ENCODE results near the gene MBNL1.

MBNL1 gene

DNA sequence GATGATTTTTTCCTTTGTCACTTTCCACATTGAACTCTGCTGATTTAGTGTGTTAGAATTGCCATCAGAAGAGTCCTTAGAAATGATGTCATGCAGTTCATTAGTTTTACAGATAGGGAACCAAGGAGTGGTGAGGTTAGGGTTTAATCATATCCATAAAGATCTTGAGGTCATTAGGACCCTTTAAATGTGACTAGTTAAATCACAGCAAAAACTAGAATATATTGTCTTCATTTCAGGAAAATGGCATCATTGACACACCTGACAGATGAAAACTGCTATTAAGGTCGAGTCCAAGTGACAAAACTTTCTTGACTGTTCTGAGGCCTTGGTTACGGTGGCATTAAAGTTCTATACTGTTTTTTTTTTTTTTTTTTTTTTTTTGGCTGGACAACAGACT is 50.5 kb downstream of the MBNL1 start:
- no peak for DNase-seq (ENCODE audit: low spot score)
- TF ChIP-seq, protein P1, sequence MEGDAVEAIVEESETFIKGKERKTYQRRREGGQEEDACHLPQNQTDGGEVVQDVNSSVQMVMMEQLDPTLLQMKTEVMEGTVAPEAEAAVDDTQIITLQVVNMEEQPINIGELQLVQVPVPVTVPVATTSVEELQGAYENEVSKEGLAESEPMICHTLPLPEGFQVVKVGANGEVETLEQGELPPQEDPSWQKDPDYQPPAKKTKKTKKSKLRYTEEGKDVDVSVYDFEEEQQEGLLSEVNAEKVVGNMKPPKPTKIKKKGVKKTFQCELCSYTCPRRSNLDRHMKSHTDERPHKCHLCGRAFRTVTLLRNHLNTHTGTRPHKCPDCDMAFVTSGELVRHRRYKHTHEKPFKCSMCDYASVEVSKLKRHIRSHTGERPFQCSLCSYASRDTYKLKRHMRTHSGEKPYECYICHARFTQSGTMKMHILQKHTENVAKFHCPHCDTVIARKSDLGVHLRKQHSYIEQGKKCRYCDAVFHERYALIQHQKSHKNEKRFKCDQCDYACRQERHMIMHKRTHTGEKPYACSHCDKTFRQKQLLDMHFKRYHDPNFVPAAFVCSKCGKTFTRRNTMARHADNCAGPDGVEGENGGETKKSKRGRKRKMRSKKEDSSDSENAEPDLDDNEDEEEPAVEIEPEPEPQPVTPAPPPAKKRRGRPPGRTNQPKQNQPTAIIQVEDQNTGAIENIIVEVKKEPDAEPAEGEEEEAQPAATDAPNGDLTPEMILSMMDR (IDR thresholded peaks at IDR 0.05; ENCODE audit: extremely low read depth, missing control alignments) = no peak

DNA sequence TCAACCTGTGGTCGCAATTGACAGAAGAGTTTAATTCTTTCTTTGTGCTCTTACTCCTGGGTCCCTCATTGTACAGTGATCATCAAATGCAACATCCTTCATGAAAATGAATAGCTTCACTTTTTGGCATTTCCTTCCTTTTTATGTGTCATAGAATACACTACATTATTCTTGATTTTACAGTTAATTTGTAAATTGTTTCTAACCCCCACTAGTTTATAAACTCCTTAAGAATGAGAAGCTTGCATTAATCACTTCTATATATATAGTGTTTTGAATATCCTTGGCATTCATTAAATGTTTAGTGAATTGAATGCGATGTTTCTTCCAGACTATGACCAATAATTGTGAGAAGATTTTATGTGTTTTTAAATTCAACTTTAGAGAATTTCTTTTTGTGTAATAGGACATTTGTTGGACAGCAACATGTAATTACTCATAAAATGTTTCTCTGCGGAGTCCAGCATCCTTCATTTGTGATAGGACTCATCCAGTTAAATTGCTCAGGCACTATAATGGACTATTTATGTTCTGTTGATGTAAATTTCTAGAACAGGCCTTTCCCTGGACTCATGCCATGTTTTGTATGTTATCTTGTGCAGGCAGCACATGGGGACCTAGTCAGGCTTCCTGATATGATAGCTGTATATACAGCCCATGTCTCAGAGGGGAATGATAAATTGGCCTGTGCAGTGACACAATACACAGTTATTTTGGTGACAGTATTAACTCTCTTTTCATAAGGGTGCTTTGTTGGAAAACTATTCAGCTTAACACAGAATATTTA is 51.3 kb downstream of the MBNL1 start:
- TF ChIP-seq, protein P1 (IDR thresholded peaks at IDR 0.05; ENCODE audit: extremely low read depth, missing control alignments) = no peak
- DNase-seq (ENCODE audit: low spot score) = no peak

DNA sequence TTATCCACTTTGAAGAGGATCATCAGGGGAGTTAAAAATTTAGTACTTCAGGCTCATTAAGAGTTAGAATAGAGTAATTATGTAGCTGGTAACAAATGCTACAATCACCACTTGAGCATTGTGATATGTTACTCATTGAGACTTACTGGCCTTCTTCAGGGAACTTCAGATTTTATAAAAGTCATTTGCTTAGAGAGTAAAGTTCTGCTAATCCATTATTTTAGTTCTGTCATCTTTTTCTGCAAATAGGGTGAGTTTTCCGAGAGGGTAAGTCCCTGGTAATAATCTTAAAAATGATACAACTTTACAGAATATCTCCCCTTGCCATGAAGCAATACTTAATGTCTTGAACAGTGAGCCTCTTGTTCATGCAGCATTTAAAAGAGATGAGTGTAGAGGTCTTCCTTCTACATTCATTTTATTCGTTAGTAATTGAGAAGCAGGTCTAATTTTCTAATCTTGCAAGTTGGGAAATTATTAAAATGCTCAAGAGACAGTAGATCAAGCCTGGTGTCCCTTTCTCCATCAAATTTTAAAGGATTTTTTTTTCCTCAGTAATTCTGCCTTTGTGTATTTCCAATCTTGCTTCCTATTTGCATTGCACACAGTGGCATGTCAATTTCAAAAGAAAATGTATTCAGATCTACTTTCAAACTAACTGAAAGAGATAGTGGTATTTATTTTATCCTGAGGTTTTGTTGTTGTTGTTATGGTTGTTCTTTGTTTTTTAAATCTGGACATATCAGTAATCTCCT is 52.6 kb downstream of the MBNL1 start:
- no peak for DNase-seq (ENCODE audit: low spot score)
- TF ChIP-seq, protein P1 (IDR thresholded peaks at IDR 0.05; ENCODE audit: extremely low read depth, missing control alignments) = no peak

DNA sequence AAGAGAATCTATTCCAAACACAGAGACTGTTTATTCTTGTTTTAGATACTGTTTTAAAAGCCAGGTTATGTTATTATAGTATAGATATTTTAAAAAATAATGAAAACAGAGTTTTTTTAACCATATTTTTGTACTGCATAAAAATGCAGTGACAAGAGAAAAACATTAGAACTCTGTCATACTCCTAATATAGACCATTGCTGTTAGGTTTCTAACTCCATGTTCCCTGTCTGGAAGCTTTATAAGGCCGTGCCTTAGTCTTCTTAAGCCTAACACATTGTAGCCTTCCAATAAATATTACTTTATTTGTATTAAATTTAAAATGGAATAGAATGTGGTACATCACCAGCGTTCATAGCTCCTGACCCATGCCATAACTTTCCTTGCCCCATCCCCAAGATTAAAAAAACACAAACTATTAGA is 53.2 kb downstream of the MBNL1 start:
- TF ChIP-seq, protein P1 (IDR thresholded peaks at IDR 0.05; ENCODE audit: extremely low read depth, missing control alignments) = no peak
- no peak for DNase-seq (ENCODE audit: low spot score)

DNA sequence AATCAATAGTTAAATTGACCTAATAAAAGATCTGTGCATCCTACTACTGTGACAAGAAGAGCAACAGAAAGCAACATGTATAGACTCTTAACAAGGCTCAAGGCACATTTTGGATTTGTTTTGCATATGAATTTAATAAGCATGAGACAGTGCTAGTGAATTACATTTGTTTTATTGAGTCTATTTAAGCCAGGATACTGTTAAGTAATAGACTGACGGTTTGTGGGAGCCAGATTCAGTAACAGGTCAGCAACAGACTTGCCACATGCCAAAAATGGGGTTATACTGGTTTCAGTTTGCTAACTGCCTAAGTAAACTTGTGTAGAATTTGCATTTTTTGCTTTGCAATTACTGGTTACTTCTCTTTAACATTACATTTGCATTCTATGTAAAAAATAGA is 54.0 kb downstream of the MBNL1 start:
- DNase-seq (ENCODE audit: low spot score) = peak; percentile 13
- TF ChIP-seq, protein P1 (IDR thresholded peaks at IDR 0.05; ENCODE audit: extremely low read depth, missing control alignments) = no peak

DNA sequence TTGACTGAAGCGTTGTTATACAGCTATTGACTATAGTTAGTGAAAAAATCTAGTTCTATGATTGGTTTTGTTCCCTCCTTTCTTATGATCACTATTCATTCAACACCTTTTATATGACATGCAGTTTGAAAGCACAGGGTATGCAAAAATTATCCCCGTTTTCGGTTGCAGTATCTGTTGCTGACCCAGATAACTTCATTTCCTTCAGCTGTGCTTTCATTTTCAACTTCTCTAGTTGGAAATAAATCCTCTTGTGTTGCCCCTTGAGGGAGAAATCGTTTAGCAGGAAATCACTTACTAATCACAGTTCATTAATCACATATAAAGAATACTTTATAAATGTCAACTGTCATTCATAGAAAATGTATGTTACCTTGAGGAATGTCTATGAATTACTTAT is 55.1 kb downstream of the MBNL1 start:
- TF ChIP-seq, protein P1 (IDR thresholded peaks at IDR 0.05; ENCODE audit: extremely low read depth, missing control alignments) = no peak

DNA sequence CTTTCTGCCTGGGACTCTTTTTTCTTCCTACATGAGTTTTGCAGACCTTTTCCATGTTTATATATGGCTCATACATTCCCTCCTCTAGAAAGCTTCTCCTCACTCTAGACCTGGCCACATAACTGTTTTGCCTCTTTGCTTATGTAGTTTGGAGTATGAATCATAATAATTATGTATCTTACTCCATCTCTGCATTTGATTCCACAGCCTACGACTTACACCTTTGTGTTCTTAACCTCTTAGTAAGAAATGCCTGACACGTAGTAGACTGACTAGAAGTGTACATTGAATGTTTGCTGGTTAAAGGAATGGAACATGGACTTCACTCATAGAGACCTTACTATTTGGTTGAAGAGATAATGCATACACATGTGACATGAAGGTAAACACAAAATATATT is 56.4 kb downstream of the MBNL1 start:
- TF ChIP-seq, protein P1 (IDR thresholded peaks at IDR 0.05; ENCODE audit: extremely low read depth, missing control alignments) = no peak
- DNase-seq (ENCODE audit: low spot score) = no peak

More for the DNA sequence above, 55.1 kb downstream of the MBNL1 start:
- peak; percentile 24 for DNase-seq (ENCODE audit: low spot score)
